Cardiac muscle cell (in vitro differentiated cells and primary cell): Measurements from ENCODE around the gene TMEM130. TPM values are rescaled to one million over a fixed set of nuclear protein-coding genes. Genes with fewer than 3 reads are reported as not detected.

Source experiments
- DNase-seq, 2 donors: peaks; one replicate each; pipeline versions ENCODE4 v3.0.0 to v3.0.0-alpha.2; 2010 to 2017; ENCODE audit warnings: low read depth in 1 of 2, low spot score in 1 of 2
- H3K27ac ChIP-seq: fragments of 200-600 bp; sonication (generic); 2 replicates; pipeline ENCODE4 v1.5.1; 2016
- H3K27me3 ChIP-seq: fragments of 200-600 bp; sonication (generic); 2 replicates; pipeline ENCODE4 v1.6.0; 2016; ENCODE audit warnings: control low read depth
- H3K36me3 ChIP-seq: fragments of 200-600 bp; sonication (generic); 2 replicates; pipeline ENCODE4 v1.5.1; 2016; ENCODE audit warnings: control low read depth
- H3K4me1 ChIP-seq: fragments of 200-600 bp; sonication (generic); 2 replicates; pipeline ENCODE4 v1.8.1; 2017; ENCODE audit warnings: low read depth, mild to moderate bottlenecking, mixed run types
- H3K4me3 ChIP-seq: fragments of 200-600 bp; sonication (generic); 2 replicates; pipeline ENCODE4 v1.5.1; 2016; ENCODE audit warnings: mild to moderate bottlenecking
- H3K9me3 ChIP-seq: fragments of 200-600 bp; sonication (generic); 2 replicates; pipeline ENCODE4 v1.5.1; 2017; ENCODE audit warnings: low read depth, mild to moderate bottlenecking, control low read depth
- polyA plus RNA-seq: library from polyadenylated mRNA; unstranded; fragments of >200 nt; fragmentation: Nextera tagmentation; extraction: Ambion mirVana; gene quantifications from 2 replicates; pipeline ENCODE4 v1.2.1, GENCODE V29; 2016
- total RNA-seq: library from RNA; depleted of rRNA; stranded (reverse); fragments of >200 nt; gene quantifications from 2 replicates; pipeline ENCODE4 v1.2.3, GENCODE V29; 2016
- TF ChIP-seq, protein P1 (sequence below): IDR thresholded peaks from 2 replicates; pipeline ENCODE4 v1.5.1; 2012; ENCODE audit warnings: low read depth, mild to moderate bottlenecking, low read length

Gene TMEM130, protein sequence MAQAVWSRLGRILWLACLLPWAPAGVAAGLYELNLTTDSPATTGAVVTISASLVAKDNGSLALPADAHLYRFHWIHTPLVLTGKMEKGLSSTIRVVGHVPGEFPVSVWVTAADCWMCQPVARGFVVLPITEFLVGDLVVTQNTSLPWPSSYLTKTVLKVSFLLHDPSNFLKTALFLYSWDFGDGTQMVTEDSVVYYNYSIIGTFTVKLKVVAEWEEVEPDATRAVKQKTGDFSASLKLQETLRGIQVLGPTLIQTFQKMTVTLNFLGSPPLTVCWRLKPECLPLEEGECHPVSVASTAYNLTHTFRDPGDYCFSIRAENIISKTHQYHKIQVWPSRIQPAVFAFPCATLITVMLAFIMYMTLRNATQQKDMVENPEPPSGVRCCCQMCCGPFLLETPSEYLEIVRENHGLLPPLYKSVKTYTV
- total RNA-seq: 0.54 TPM in 1 of 2 replicates, not detected in the other
- polyA plus RNA-seq: 0.42 and 0.51 TPM in 2 replicates

DNA sequence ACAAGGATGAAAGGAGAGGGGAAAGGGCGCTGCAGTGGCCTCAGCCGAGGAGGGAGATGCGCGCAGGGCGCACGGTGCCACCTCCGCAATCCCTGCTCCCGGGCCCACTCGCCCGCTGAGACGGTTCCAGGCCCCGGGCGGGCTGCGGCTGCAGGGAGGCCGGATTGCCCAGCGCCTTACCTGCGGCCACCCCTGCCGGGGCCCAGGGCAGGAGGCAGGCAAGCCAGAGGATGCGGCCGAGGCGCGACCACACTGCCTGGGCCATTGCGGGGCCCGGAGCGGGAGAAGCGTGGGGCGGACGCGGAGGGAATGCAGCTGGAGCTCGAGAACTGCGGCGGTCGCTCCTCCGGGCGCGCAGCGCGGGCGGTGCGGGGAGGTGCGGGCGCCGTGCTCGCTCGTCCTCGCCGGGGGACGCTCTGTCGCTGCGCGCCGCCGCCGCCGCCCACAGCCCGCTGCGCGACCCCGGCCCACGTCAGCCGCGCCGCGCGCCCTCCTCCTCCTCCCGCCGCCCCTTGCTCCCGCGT, at the start of gene TMEM130:
TSS of gene TMEM130 (minus strand) at position 418 of the 524 bp plus-strand sequence. CDS start at position 265, 153 bp downstream.
- no peak within 1 kb of the TSS for H3K27ac ChIP-seq
- TF ChIP-seq, protein P1, sequence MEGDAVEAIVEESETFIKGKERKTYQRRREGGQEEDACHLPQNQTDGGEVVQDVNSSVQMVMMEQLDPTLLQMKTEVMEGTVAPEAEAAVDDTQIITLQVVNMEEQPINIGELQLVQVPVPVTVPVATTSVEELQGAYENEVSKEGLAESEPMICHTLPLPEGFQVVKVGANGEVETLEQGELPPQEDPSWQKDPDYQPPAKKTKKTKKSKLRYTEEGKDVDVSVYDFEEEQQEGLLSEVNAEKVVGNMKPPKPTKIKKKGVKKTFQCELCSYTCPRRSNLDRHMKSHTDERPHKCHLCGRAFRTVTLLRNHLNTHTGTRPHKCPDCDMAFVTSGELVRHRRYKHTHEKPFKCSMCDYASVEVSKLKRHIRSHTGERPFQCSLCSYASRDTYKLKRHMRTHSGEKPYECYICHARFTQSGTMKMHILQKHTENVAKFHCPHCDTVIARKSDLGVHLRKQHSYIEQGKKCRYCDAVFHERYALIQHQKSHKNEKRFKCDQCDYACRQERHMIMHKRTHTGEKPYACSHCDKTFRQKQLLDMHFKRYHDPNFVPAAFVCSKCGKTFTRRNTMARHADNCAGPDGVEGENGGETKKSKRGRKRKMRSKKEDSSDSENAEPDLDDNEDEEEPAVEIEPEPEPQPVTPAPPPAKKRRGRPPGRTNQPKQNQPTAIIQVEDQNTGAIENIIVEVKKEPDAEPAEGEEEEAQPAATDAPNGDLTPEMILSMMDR: no peak

DNA sequence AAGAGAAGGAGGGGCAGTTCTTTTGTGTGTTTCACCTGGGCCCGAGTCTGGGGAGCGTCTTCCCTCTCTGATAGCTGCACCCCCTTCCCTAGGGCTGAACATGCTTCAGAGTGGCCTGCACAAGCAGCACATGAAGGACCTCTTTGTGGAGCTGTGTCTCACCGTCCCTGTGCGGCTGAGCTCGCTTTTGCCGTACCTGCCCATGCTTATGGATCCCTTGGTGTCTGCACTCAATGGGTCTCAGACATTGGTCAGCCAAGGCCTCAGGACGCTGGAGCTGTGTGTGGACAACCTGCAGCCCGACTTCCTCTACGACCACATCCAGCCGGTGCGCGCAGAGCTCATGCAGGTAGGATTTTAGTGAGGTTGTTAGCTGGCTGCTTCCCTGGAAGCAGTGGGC, 47.5 kb upstream of the TMEM130 start:
- H3K27me3 ChIP-seq: no peaks in the 10 kb centered on the region
- no peaks in the 10 kb centered on the region for H3K4me1 ChIP-seq
- H3K36me3 ChIP-seq: peaks cover 67% of the 10 kb centered on the region
- TF ChIP-seq, protein P1: no peak
- H3K9me3 ChIP-seq: no peaks in the 10 kb centered on the region
- no peak overlapping the region for H3K4me3 ChIP-seq
- H3K27ac ChIP-seq: no peak overlapping the region
- no peak for DNase-seq

More for the DNA sequence above, at the start of gene TMEM130:
- Histone ChIP-seq H3K36me3 (no peaks in the 10 kb centered on the region), H3K27me3 (peaks cover 45% of the 10 kb centered on the region), H3K9me3 (no peaks in the 10 kb centered on the region), H3K4me1 (peaks cover 3% of the 10 kb centered on the region), H3K4me3 (peak within 1 kb of the TSS; percentile 58)
- peak in 1 of 2 donors; percentile 33 for DNase-seq

DNA sequence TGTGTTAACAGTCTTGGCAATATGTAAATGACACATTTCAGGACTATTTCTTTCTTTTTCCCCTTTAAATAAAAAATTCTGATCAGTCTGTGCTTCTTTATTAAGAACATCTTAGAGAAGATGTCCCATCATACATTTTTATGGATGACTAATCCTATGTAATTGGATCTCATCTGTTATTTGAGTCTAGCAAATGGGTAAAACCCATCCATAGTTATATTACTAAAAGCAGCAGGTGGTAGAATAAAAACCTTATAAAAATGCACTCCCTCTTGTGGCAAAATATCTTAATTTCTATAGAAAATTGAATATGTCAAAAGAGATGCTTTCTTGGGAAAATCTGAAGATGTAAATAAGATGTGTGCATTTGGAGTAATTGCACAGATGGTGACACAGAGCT, 43.8 kb upstream of the TMEM130 start:
- H3K27ac ChIP-seq: no peak overlapping the region
- H3K4me1 ChIP-seq: no peaks in the 10 kb centered on the region
- peaks cover 83% of the 10 kb centered on the region for H3K36me3 ChIP-seq
- H3K9me3 ChIP-seq: no peaks in the 10 kb centered on the region
- DNase-seq: no peak
- no peaks in the 10 kb centered on the region for H3K27me3 ChIP-seq
- TF ChIP-seq, protein P1: no peak
- no peak overlapping the region for H3K4me3 ChIP-seq

DNA sequence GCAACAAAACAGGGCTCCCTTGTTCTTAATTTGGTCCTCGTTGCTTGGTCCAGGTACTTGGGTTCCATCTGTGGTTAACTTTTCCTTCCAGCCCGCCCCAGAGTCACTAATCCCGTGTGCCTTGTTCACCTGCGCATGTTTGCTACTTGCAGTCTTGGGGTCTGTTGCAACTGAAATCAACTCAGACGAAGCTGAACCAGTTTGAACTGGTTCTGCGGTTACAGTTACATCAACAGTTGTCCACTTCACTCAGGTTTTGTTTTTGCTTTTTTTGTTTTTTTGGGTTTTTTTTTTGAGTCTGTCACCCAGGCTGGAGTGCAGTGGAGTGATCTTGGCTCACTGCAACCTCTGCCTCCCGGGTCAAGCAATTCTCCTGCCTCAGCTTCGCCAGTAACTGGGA, 43.2 kb upstream of the TMEM130 start:
- TF ChIP-seq, protein P1: no peak
- no peak overlapping the region for H3K4me3 ChIP-seq
- H3K36me3 ChIP-seq: peaks cover 82% of the 10 kb centered on the region
- DNase-seq: no peak
- no peaks in the 10 kb centered on the region for H3K9me3 ChIP-seq
- H3K27me3 ChIP-seq: no peaks in the 10 kb centered on the region
- H3K4me1 ChIP-seq: no peaks in the 10 kb centered on the region
- H3K27ac ChIP-seq: no peak overlapping the region

DNA sequence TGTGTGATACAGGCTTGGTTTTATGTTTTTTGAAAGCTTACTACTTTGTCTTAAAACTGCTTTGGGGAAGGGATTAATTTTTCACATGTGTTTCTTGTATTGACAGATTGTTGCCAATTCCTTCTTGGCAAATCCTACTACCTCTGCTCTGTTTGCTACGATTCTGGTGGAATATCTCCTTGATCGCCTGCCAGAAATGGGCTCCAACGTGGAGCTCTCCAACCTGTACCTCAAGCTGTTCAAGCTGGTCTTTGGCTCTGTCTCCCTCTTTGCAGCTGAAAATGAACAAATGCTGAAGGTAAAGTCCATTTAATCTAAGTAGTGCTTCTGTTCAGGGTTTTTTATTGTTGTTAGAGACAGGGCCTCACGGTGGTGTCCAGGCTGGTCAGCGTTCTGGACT, 42.1 kb upstream of the TMEM130 start:
- TF ChIP-seq, protein P1: no peak
- H3K9me3 ChIP-seq: no peaks in the 10 kb centered on the region
- no peak overlapping the region for H3K27ac ChIP-seq
- H3K4me3 ChIP-seq: no peak overlapping the region
- no peaks in the 10 kb centered on the region for H3K4me1 ChIP-seq
- no peak for DNase-seq
- no peaks in the 10 kb centered on the region for H3K27me3 ChIP-seq
- peaks cover 79% of the 10 kb centered on the region for H3K36me3 ChIP-seq
